ENCODE results near the gene PPP4C. TPM values are rescaled to one million over a fixed set of nuclear protein-coding genes. Genes with fewer than 3 reads are reported as not detected.

PPP4C gene
- total RNA-seq, 1 experiment from 2014 or later: 93.2 TPM

GRCh38 chr16:30068333-30068732 lies 7.5 kb upstream of the PPP4C start:
- peaks cover 71% of the 10 kb centered on the region for H3K36me3 Mint-ChIP-seq (ENCODE audit: insufficient read depth, unreplicated experiment)
- peak overlapping the region; percentile 35 for H3K4me3 Mint-ChIP-seq (ENCODE audit: unreplicated experiment)
- intact Hi-C loops (cut with micrococcal nuclease): no loop called here
- TF ChIP-seq CTCF (IDR thresholded peaks at IDR 0.05; ENCODE audit: unreplicated experiment): no peak
- H3K4me1 Mint-ChIP-seq (ENCODE audit: insufficient read depth, unreplicated experiment): peaks cover 19% of the 10 kb centered on the region
- H3K9me3 Mint-ChIP-seq (ENCODE audit: unreplicated experiment): no peaks in the 10 kb centered on the region
- POLR2A ChIA-PET: interaction anchor here (0.5 to 6.7 kb wide), 7 partner anchors 7 to 566 kb away, joined by 3 to 173 read pairs (median 4); partner anchors contain the start of genes PPP4C and YPEL3
- peak overlapping the region; percentile 63 for H3K27ac Mint-ChIP-seq (ENCODE audit: low read depth, unreplicated experiment)
- H3K27me3 Mint-ChIP-seq (ENCODE audit: insufficient read depth, unreplicated experiment): no peaks in the 10 kb centered on the region
- CTCF ChIA-PET: interaction anchor here (1.9 kb wide), 1 partner anchor 27 kb away, joined by 6 read pairs; no protein-coding TSS in a partner anchor
- BruUV-seq (replicated peaks): no TSS peak
- no peak for DNase-seq (ENCODE audit: unreplicated experiment)

GRCh38 chr16:30068750-30069610 lies 6.8 kb upstream of the PPP4C start:
- peak; percentile 45 for DNase-seq (ENCODE audit: unreplicated experiment)
- POLR2A ChIA-PET: interaction anchor here (0.5 to 5.9 kb wide), 3 partner anchors 7 to 423 kb away, joined by 3 to 155 read pairs (median 3); partner anchors contain the start of genes PPP4C and YPEL3
- peak; percentile 42 for TF ChIP-seq CTCF (IDR thresholded peaks at IDR 0.05; ENCODE audit: unreplicated experiment)
- Mint-ChIP-seq H3K36me3 (ENCODE audit: insufficient read depth, unreplicated experiment) (peaks cover 77% of the 10 kb centered on the region), H3K27me3 (ENCODE audit: insufficient read depth, unreplicated experiment) (no peaks in the 10 kb centered on the region), H3K4me3 (ENCODE audit: unreplicated experiment) (peak overlapping the region; percentile 35), H3K9me3 (ENCODE audit: unreplicated experiment) (no peaks in the 10 kb centered on the region), H3K4me1 (ENCODE audit: insufficient read depth, unreplicated experiment) (peaks cover 15% of the 10 kb centered on the region), H3K27ac (ENCODE audit: low read depth, unreplicated experiment) (peak overlapping the region; percentile 63)
- intact Hi-C loops (cut with micrococcal nuclease): no loop called here
- no TSS peak for BruUV-seq (replicated peaks)
- CTCF ChIA-PET: no interaction called here

GRCh38 chr16:30069611-30070462 lies 6.0 kb upstream of the PPP4C start:
- no peak for TF ChIP-seq CTCF (IDR thresholded peaks at IDR 0.05; ENCODE audit: unreplicated experiment)
- Mint-ChIP-seq H3K4me1 (ENCODE audit: insufficient read depth, unreplicated experiment) (peaks cover 12% of the 10 kb centered on the region), H3K27me3 (ENCODE audit: insufficient read depth, unreplicated experiment) (no peaks in the 10 kb centered on the region), H3K4me3 (ENCODE audit: unreplicated experiment) (no peak overlapping the region), H3K9me3 (ENCODE audit: unreplicated experiment) (no peaks in the 10 kb centered on the region), H3K27ac (ENCODE audit: low read depth, unreplicated experiment) (peak overlapping the region; percentile 46), H3K36me3 (ENCODE audit: insufficient read depth, unreplicated experiment) (peaks cover 77% of the 10 kb centered on the region)
- TSS peak; percentile 40 for BruUV-seq (replicated peaks)
- ChIA-PET POLR2A (interaction anchor here (0.5 kb wide), 1 partner anchor 37 kb away, joined by 3 read pairs; no protein-coding TSS in a partner anchor), CTCF (interaction anchor here (0.6 to 1.1 kb wide), 3 partner anchors 20 to 29 kb away, joined by 3 read pairs; no protein-coding TSS in a partner anchor)
- intact Hi-C loops (cut with micrococcal nuclease): no loop called here
- DNase-seq (ENCODE audit: unreplicated experiment): no peak

Data from MCF 10A (cell line).